Stimulated activated CD8-positive, alpha-beta memory T cell treated with anti-CD3 and anti-CD28 coated beads, Interleukin-12 subunit alpha, Interleukin-12 subunit beta, amount 100 ng/mL, for 24 hours (primary cell): ENCODE results near the gene GALNT10.
"Not testable (repeated sequence)": the region's sequence is repeated elsewhere in the genome, so short reads cannot be mapped to it uniquely, and the experiment has no call there.

Source experiments
- DNase-seq: peaks from one replicate; pipeline ENCODE4 v3.0.0-alpha.2; 2020; ENCODE audit errors: extremely low read depth

GALNT10 gene

GRCh38 chr5:154190595-154191304 lies at the start of gene GALNT10:
Gene GALNT10 (plus strand): TSS chr5:154190733. CDS start chr5:154190867, 134 bp downstream.
- no peak for DNase-seq

- no peak for DNase-seq
Observed at GRCh38 chr5:154141745-154142221, 48.8 kb upstream of the GALNT10 start.

- DNase-seq = no peak
Observed at GRCh38 chr5:154143211-154143641, 47.3 kb upstream of the GALNT10 start.

GRCh38 chr5:154145268-154145667 lies 45.3 kb upstream of the GALNT10 start:
- no peak for DNase-seq

- DNase-seq = no peak
Observed at GRCh38 chr5:154146409-154146808, 44.1 kb upstream of the GALNT10 start.

- no peak for DNase-seq
Observed at GRCh38 chr5:154147666-154148065, 42.9 kb upstream of the GALNT10 start.

- DNase-seq = not testable (repeated sequence)
Observed at GRCh38 chr5:154150471-154150870, 40.1 kb upstream of the GALNT10 start.

- DNase-seq = no peak
Observed at GRCh38 chr5:154157483-154158378, 32.8 kb upstream of the GALNT10 start.

GRCh38 chr5:154158379-154158737 lies 32.2 kb upstream of the GALNT10 start:
- no peak for DNase-seq

- no peak for DNase-seq
Observed at GRCh38 chr5:154159343-154159742, 31.2 kb upstream of the GALNT10 start.

GRCh38 chr5:154162539-154163151 lies 27.9 kb upstream of the GALNT10 start:
- no peak for DNase-seq

GRCh38 chr5:154163327-154164248 lies 26.9 kb upstream of the GALNT10 start:
- DNase-seq = no peak

- no peak for DNase-seq
Observed at GRCh38 chr5:154164249-154164581, 26.3 kb upstream of the GALNT10 start.

- no peak for DNase-seq
Observed at GRCh38 chr5:154165886-154166285, 24.6 kb upstream of the GALNT10 start.

- DNase-seq = no peak
Observed at GRCh38 chr5:154166901-154167791, 23.4 kb upstream of the GALNT10 start.

GRCh38 chr5:154168395-154168794 lies 22.1 kb upstream of the GALNT10 start:
- no peak for DNase-seq

GRCh38 chr5:154172785-154173184 lies 17.7 kb upstream of the GALNT10 start:
- no peak for DNase-seq

- DNase-seq = no peak
Observed at GRCh38 chr5:154174091-154174490, 16.4 kb upstream of the GALNT10 start.

GRCh38 chr5:154176181-154176580 lies 14.4 kb upstream of the GALNT10 start:
- DNase-seq = no peak

- no peak for DNase-seq
Observed at GRCh38 chr5:154178661-154179060, 11.9 kb upstream of the GALNT10 start.
